Measurements from ENCODE around the gene TGFBR3L.

- no peak for TF ChIP-seq CTCF (IDR thresholded peaks at IDR 0.05)
- TF ChIP-seq POLR2A (IDR thresholded peaks at IDR 0.05), result no peak
Observed at GRCh38 chr19:7924241-7924640, 9.6 kb downstream of the TGFBR3L start.
